Cardiac fibroblast (primary cell): Measurements from ENCODE around the gene COL23A1.

Experiments
- DNase-seq, 2 donors: peaks; one replicate each; pipeline versions ENCODE4 v3.0.0 to v3.0.0-alpha.2; 2010; ENCODE audit warnings: low read depth in 2 of 2
- H3K4me3 ChIP-seq, 2 donors: replicated peaks in 1 of 2; 1 replicate in 1 of 2; 2 replicates in 1 of 2; pipeline ENCODE4 v1.5.1; 2011; ENCODE audit warnings: low read depth in 2 of 2, low read length in 2 of 2, mild to moderate bottlenecking in 2 of 2, moderate library complexity in 1 of 2
- TF ChIP-seq, protein P1 (sequence below): IDR thresholded peaks from one replicate; pipeline ENCODE4 v1.5.1; 2011; ENCODE audit warnings: low read depth, mild to moderate bottlenecking, low read length, inconsistent platforms

The COL23A1 gene

DNA sequence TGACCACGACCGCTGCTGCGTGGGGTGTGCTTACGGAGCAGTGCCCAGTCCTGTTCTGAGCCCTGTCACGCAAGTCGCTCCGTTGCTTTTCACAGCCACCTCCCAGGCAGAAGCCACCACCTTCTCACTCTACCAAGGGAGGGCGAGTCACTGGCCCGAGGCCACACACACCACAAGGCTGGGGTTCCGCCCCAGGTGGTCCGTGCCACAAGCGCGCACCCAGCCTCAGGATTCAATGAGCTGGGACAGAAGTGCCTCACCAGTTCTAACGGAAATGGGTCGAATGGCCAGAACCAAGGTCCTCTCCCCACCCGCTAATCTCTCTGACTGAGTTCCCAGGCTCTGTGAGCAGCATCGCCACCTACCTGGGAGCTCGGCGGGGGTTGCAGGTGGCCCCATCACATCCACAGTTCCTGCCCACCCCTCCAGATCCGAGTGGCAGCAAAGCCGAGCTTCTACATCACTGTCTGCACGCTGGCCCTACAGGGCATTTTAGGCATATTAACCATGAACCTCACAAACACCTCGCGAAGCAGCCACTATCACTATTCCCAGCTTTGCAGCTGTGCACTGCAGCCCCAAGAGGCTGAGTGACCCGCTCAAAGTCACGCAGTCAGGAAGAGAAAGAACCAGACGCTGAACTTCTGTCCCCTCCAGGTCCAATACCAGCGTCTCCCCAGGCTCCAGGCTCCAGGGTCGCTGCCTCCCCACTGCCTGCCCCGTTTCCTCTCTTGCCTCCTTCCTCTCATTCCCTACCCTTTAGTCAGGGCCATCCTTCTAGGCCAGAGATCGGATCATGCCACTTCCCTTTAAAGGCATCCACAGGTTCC lies 265.5 kb downstream of the COL23A1 start:
- TF ChIP-seq, protein P1, sequence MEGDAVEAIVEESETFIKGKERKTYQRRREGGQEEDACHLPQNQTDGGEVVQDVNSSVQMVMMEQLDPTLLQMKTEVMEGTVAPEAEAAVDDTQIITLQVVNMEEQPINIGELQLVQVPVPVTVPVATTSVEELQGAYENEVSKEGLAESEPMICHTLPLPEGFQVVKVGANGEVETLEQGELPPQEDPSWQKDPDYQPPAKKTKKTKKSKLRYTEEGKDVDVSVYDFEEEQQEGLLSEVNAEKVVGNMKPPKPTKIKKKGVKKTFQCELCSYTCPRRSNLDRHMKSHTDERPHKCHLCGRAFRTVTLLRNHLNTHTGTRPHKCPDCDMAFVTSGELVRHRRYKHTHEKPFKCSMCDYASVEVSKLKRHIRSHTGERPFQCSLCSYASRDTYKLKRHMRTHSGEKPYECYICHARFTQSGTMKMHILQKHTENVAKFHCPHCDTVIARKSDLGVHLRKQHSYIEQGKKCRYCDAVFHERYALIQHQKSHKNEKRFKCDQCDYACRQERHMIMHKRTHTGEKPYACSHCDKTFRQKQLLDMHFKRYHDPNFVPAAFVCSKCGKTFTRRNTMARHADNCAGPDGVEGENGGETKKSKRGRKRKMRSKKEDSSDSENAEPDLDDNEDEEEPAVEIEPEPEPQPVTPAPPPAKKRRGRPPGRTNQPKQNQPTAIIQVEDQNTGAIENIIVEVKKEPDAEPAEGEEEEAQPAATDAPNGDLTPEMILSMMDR: no peak
- DNase-seq: no peak
- no peak overlapping the region for H3K4me3 ChIP-seq

DNA sequence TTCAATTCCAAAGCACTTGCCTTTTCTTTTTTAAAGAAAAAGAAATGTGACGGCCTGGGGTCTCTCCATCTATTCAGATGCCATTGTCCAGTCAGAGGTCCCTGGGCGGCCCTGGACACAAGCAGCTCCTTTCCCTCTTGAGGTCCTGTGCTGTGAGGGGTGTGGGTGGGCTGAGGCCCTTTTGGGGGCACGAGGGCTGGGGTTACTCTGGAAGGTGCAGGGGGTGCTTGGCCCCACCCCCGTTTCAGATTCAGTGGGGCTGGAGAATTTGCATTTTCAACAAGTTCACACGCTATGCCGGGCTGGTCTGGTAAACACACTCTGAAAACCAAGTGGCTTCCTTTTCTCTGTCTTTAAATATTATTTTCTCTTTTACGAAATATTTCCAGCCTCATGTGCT lies 266.2 kb downstream of the COL23A1 start:
- no peak for DNase-seq
- TF ChIP-seq, protein P1: no peak
- no peak overlapping the region for H3K4me3 ChIP-seq

DNA sequence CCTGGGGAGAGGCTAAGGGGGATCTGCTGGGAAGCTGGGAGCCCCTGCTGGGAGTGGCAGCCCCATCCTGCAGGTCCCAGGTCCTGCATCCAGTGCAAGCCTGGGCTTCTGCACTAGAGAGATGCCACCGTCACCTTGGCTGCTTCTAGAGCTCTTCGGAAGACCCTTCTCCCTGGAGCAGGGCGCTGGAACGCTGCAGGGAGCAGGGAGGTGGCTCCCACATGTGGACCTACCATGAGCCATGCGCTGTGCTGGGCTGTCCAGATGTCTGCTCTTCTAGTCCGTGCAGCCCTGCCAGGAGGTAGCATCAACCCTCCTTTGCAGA lies 266.7 kb downstream of the COL23A1 start:
- no peak for DNase-seq
- TF ChIP-seq, protein P1: no peak
- H3K4me3 ChIP-seq: no peak overlapping the region

- no peak for DNase-seq
- TF ChIP-seq, protein P1: no peak
Measured at GRCh38 chr5:178322736-178323540, 267.3 kb downstream of the COL23A1 start.

GRCh38 chr5:178320281-178320855 lies 269.8 kb downstream of the COL23A1 start:
- H3K4me3 ChIP-seq: no peak overlapping the region
- TF ChIP-seq, protein P1: no peak
- DNase-seq: no peak

More at GRCh38 chr5:178322736-178323540, 267.3 kb downstream of the COL23A1 start:
- no peak overlapping the region for H3K4me3 ChIP-seq

- TF ChIP-seq, protein P1: no peak
- DNase-seq: no peak
- H3K4me3 ChIP-seq: no peak overlapping the region
Measured at GRCh38 chr5:178319541-178320041, 270.6 kb downstream of the COL23A1 start.
